Nephron (organoid): Measurements from ENCODE around the gene WDR18.

Experiments
- H3K27ac Mint-ChIP-seq, 3 experiments: 2 replicates each; pipeline ENCODE4 v1.8.0; 2020; ENCODE audit warnings: mixed read lengths in 3 of 3, mild to moderate bottlenecking in 2 of 3, moderate library complexity in 1 of 3
- H3K27me3 Mint-ChIP-seq: 2 replicates; pipeline ENCODE4 v1.8.0; 2021; ENCODE audit warnings: low read depth, mild to moderate bottlenecking, moderate library complexity, mixed read lengths
- H3K36me3 Mint-ChIP-seq: 2 replicates; pipeline ENCODE4 v1.8.0; 2020; ENCODE audit warnings: low read depth, mixed read lengths
- H3K4me1 Mint-ChIP-seq: 2 replicates; pipeline ENCODE4 v1.8.0; 2020; ENCODE audit warnings: mixed read lengths
- H3K4me3 Mint-ChIP-seq, 3 experiments: 2 replicates each; pipeline ENCODE4 v1.8.0; 2020; ENCODE audit warnings: mild to moderate bottlenecking in 3 of 3, mixed read lengths in 3 of 3, moderate library complexity in 2 of 3
- H3K9me3 Mint-ChIP-seq: 2 replicates; pipeline ENCODE4 v1.8.0; 2020; ENCODE audit warnings: mixed read lengths
- CTCF ChIP-seq, 3 experiments: fragments of 200-600 bp; sonication (generic); IDR thresholded peaks; one replicate each; pipeline ENCODE4 v1.5.0; 2021; ENCODE audit warnings: antibody characterized with exemption in 3 of 3; ENCODE audit not compliant: unreplicated experiment in 3 of 3

WDR18 gene

GRCh38 chr19:947707-948539 lies 36.2 kb upstream of the WDR18 start:
- no peaks in the 10 kb centered on the region for H3K27me3 Mint-ChIP-seq

GRCh38 chr19:948842-949496 lies 35.2 kb upstream of the WDR18 start:
- Mint-ChIP-seq H3K36me3 (peaks cover 8% of the 10 kb centered on the region), H3K27me3 (no peaks in the 10 kb centered on the region), H3K4me1 (peaks cover 25% of the 10 kb centered on the region), H3K9me3 (no peaks in the 10 kb centered on the region), H3K27ac (peak overlapping the region in 1 of 3 experiments; percentile 65), H3K4me3 (no peak overlapping the region)
- no peak for TF ChIP-seq CTCF (IDR thresholded peaks at IDR 0.05; ENCODE audit: unreplicated experiment in 3 of 3)

More at GRCh38 chr19:947707-948539, 36.2 kb upstream of the WDR18 start:
- TF ChIP-seq CTCF (IDR thresholded peaks at IDR 0.05; ENCODE audit: unreplicated experiment in 3 of 3): no peak
- Mint-ChIP-seq H3K27ac (peak overlapping the region; percentile 24 to 65 (median 37)), H3K9me3 (no peaks in the 10 kb centered on the region), H3K4me1 (peaks cover 19% of the 10 kb centered on the region), H3K4me3 (no peak overlapping the region), H3K36me3 (peaks cover 14% of the 10 kb centered on the region)

DNA sequence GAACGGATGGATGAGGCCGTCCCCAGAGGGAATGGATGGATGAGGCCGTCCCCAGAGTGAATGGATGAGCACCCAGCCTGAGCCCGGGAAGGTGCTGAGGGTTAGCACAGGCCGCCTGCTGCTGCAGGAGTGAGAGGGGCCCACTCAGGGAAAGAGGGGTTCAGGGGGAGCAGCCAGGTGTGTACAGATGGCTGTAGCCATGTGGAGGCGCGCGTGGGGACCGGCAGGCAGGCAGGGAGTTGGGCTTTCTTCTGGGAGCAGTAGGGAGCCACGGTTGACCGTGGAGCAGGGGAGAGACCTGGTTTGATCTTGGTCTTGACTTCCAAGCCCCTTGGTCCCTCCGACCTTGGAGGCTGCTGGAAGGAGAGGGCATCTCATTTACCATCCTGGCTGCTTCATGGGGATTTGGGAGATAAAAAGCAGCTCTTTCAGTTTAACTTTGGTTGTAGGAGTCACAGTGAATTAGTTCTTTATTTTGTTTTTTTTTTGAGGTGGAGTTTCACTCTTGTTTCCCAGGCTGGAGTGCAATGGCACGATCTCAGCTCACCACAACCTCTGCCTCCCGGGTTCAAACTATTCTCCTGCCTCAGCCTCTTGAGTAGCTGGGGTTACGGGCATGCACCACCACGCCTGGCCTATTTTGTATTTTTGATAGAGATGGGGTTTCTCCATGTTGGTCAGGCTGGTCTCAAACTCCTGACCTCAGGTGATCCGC lies 33.6 kb upstream of the WDR18 start:
- Mint-ChIP-seq H3K9me3 (no peaks in the 10 kb centered on the region), H3K4me1 (peaks cover 17% of the 10 kb centered on the region), H3K27me3 (no peaks in the 10 kb centered on the region), H3K36me3 (no peaks in the 10 kb centered on the region), H3K4me3 (peak overlapping the region in 1 of 3 experiments; percentile 30), H3K27ac (peak overlapping the region; percentile 95 to 99 (median 95))
- TF ChIP-seq CTCF (IDR thresholded peaks at IDR 0.05; ENCODE audit: unreplicated experiment in 3 of 3): no peak

- Mint-ChIP-seq H3K4me3 (peak overlapping the region; percentile 42 to 68 (median 68)), H3K27me3 (no peaks in the 10 kb centered on the region), H3K4me1 (peaks cover 23% of the 10 kb centered on the region), H3K9me3 (no peaks in the 10 kb centered on the region), H3K36me3 (no peaks in the 10 kb centered on the region), H3K27ac (peak overlapping the region; percentile 95 to 99 (median 99))
- no peak for TF ChIP-seq CTCF (IDR thresholded peaks at IDR 0.05; ENCODE audit: unreplicated experiment in 3 of 3)
Measured at GRCh38 chr19:952049-952679, 32.0 kb upstream of the WDR18 start.

- no peak for TF ChIP-seq CTCF (IDR thresholded peaks at IDR 0.05; ENCODE audit: unreplicated experiment in 3 of 3)
- Mint-ChIP-seq H3K4me3 (peak overlapping the region in 1 of 3 experiments; percentile 56), H3K27ac (peak overlapping the region; percentile 95 to 99 (median 99)), H3K36me3 (no peaks in the 10 kb centered on the region), H3K4me1 (peaks cover 27% of the 10 kb centered on the region), H3K9me3 (no peaks in the 10 kb centered on the region), H3K27me3 (no peaks in the 10 kb centered on the region)
Measured at GRCh38 chr19:952680-953444, 31.3 kb upstream of the WDR18 start.
